Testis (tissue), 3 donors: ENCODE results near the gene P4HA3. TPM values are rescaled to one million over a fixed set of nuclear protein-coding genes. Genes with fewer than 3 reads are reported as not detected.

Experiments
- DNase-seq: peaks from one replicate; pipeline ENCODE4 v3.0.0-alpha.2; 2019
- H3K27ac ChIP-seq, 2 donors: fragments of 200-600 bp; sonication (generic); one replicate each; pipeline ENCODE4 v1.5.1; 2019
- H3K27me3 ChIP-seq: fragments of 200-600 bp; sonication (generic); one replicate; pipeline ENCODE4 v1.5.1; 2019
- H3K36me3 ChIP-seq: fragments of 200-600 bp; sonication (generic); one replicate; pipeline ENCODE4 v1.5.1; 2017; ENCODE audit warnings: low read depth; ENCODE audit errors: missing control alignments
- H3K4me1 ChIP-seq: fragments of 200-600 bp; sonication (generic); one replicate; pipeline ENCODE4 v1.5.1; 2019
- H3K4me3 ChIP-seq, 2 donors: fragments of 200-600 bp; sonication (generic); one replicate each; pipeline ENCODE4 v1.5.1; 2017 to 2019
- H3K9me3 ChIP-seq: fragments of 200-600 bp; sonication (generic); one replicate; pipeline ENCODE4 v1.5.1; 2017
- CTCF ChIP-seq, 3 experiments: fragments of 450-650 bp in 2 of 3; fragments of 200-600 bp in 1 of 3; sonication (generic) in 1 of 3; IDR thresholded peaks; one replicate each; pipeline ENCODE4 v1.5.1; 2016 to 2019; ENCODE audit warnings: antibody characterized with exemption in 3 of 3, mild to moderate bottlenecking in 2 of 3, moderate library complexity in 1 of 3
- POLR2A ChIP-seq: fragments of 450-650 bp; IDR thresholded peaks from one replicate; pipeline ENCODE4 v1.6.1; 2017; ENCODE audit warnings: antibody characterized with exemption, mild to moderate bottlenecking, moderate library complexity
- WGBS, 2 donors: methylation state at CpG; one replicate each; pipeline ENCODE4 v1.1.5; 2018; 5-methylcytosine and 5-hydroxymethylcytosine counted together
- intact Hi-C: fragments of 100-400 bp; cut with DNase I; formaldehyde crosslinking; loops from one replicate; pipeline ENCODE4 v1.15.1; 2023; ENCODE audit warnings: low total_unique reads
- polyA plus RNA-seq: library from polyadenylated mRNA; stranded (reverse); fragments of 350-450 nt; fragmentation: Illumina TruSeq; extraction: RNeasy Lipid Tissue Mini Kit (QIAGEN cat#74804); gene quantifications from one replicate; pipeline ENCODE4 v1.2.3, GENCODE V29; 2014; ENCODE audit warnings: low read depth, low replicate concordance; ENCODE audit not compliant: insufficient read depth
- total RNA-seq, 2 donors: library from RNA; depleted of rRNA; stranded (reverse); fragments of >200 nt; gene quantifications; one replicate each; pipeline ENCODE4 v1.2.3, GENCODE V29; 2016

P4HA3 gene
- total and polyA plus RNA-seq, 3 donors from 2014 or later: 4.8 to 8.1 (median 4.9) TPM

- Histone ChIP-seq H3K9me3 (no peaks in the 10 kb centered on the region), H3K4me1 (no peaks in the 10 kb centered on the region), H3K4me3 (no peak overlapping the region), H3K36me3 (no peaks in the 10 kb centered on the region), H3K27me3 (no peaks in the 10 kb centered on the region), H3K27ac (no peak overlapping the region)
- DNase-seq: no peak
- no peak for TF ChIP-seq CTCF (IDR thresholded peaks at IDR 0.05)
- TF ChIP-seq POLR2A: no peak
- WGBS, 2 donors: 68 to 78% methylated on average over 3 of the region's 3 CpGs
- intact Hi-C loops: no loop called here
These were observed 29.0 kb downstream of the P4HA3 start for GRCh38 chr11:74282421-74282820.

GRCh38 chr11:74280494-74280893 is 30.9 kb downstream of the P4HA3 start:
- intact Hi-C loops: no loop called here
- no peak for TF ChIP-seq POLR2A
- no peak for TF ChIP-seq CTCF (IDR thresholded peaks at IDR 0.05)

GRCh38 chr11:74279256-74279655 is 32.2 kb downstream of the P4HA3 start:
- no peaks in the 10 kb centered on the region for H3K36me3 ChIP-seq
- no peak for DNase-seq
- H3K4me3 ChIP-seq: no peak overlapping the region
- 77 to 81% methylated on average over 5 of the region's 5 CpGs for WGBS, 2 donors
- H3K27me3 ChIP-seq: no peaks in the 10 kb centered on the region
- TF ChIP-seq CTCF (IDR thresholded peaks at IDR 0.05): no peak
- TF ChIP-seq POLR2A: no peak
- H3K9me3 ChIP-seq: no peaks in the 10 kb centered on the region
- intact Hi-C loops: no loop called here
- H3K27ac ChIP-seq: no peak overlapping the region
- no peaks in the 10 kb centered on the region for H3K4me1 ChIP-seq

More at GRCh38 chr11:74280494-74280893, 30.9 kb downstream of the P4HA3 start:
- no peak overlapping the region for H3K4me3 ChIP-seq
- no peaks in the 10 kb centered on the region for H3K9me3 ChIP-seq
- no peak overlapping the region for H3K27ac ChIP-seq
- H3K27me3 ChIP-seq: no peaks in the 10 kb centered on the region
- DNase-seq: no peak
- H3K36me3 ChIP-seq: no peaks in the 10 kb centered on the region
- H3K4me1 ChIP-seq: no peaks in the 10 kb centered on the region

- no peak for DNase-seq
- Histone ChIP-seq H3K4me1 (no peaks in the 10 kb centered on the region), H3K4me3 (no peak overlapping the region), H3K27ac (no peak overlapping the region), H3K36me3 (no peaks in the 10 kb centered on the region), H3K27me3 (no peaks in the 10 kb centered on the region), H3K9me3 (no peaks in the 10 kb centered on the region)
- intact Hi-C loops: no loop called here
- no peak for TF ChIP-seq CTCF (IDR thresholded peaks at IDR 0.05)
- no peak for TF ChIP-seq POLR2A
- WGBS, 2 donors: 67 to 68% methylated on average over 1 of the region's 1 CpG
These were observed 32.7 kb downstream of the P4HA3 start for GRCh38 chr11:74278721-74279161.

GRCh38 chr11:74278103-74278502 is 33.3 kb downstream of the P4HA3 start:
- no peak for DNase-seq
- Histone ChIP-seq H3K27me3 (no peaks in the 10 kb centered on the region), H3K36me3 (no peaks in the 10 kb centered on the region), H3K9me3 (no peaks in the 10 kb centered on the region), H3K4me1 (no peaks in the 10 kb centered on the region), H3K27ac (no peak overlapping the region), H3K4me3 (no peak overlapping the region)
- intact Hi-C loops: no loop called here
- 84 to 92% methylated on average over 2 of the region's 2 CpGs for WGBS, 2 donors
- TF ChIP-seq CTCF (IDR thresholded peaks at IDR 0.05) (no peak), POLR2A (no peak)
